ENCODE results near the gene PCDH8.

- TF ChIP-seq CTCF (IDR thresholded peaks at IDR 0.05; ENCODE audit: poor library complexity, severe bottlenecking), result no peak
- TF ChIP-seq POLR2AphosphoS5 (IDR thresholded peaks at IDR 0.05), result no peak
- no peak for TF ChIP-seq TAF1 (IDR thresholded peaks at IDR 0.05; ENCODE audit: low read depth)
- no peak for TF ChIP-seq EZH2 (IDR thresholded peaks at IDR 0.05; ENCODE audit: borderline replicate concordance, insufficient read depth, low read length, poor library complexity, severe bottlenecking)
These were observed 30.4 kb upstream of the PCDH8 start for GRCh38 chr13:52878831-52879230.

All from neural cell (in vitro differentiated cells).